DMS79 (cell line): Measurements from ENCODE around the gene CCR6.
"Not testable (repeated sequence)": the region's sequence is repeated elsewhere in the genome, so short reads cannot be mapped to it uniquely, and the experiment has no call there.

Experiments used
- DNase-seq: peaks from one replicate; lab custom pipeline; 2025; lab: John Stamatoyannopoulos, UW

The CCR6 gene

DNA sequence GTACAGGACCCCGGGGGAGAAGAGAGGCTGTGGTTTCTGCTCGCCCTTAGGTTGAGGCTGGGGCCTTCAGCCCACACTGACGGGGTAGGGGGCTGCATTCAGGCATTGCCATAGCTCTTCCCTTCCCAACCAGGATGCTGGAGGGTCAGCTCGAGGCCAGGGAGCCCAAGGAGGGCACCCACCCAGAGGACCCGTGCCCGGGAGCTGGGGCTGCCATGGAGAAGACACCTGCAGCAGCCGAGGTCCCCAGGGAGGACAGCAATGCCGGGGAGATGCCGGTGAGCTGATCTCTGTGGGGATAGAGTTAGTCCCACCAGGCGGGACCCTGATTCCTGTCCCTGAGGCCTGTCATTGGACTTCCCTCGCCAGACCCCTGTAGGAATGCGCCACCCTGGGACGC lies 49.1 kb downstream of the CCR6 start:
- not testable (repeated sequence) for DNase-seq

DNA sequence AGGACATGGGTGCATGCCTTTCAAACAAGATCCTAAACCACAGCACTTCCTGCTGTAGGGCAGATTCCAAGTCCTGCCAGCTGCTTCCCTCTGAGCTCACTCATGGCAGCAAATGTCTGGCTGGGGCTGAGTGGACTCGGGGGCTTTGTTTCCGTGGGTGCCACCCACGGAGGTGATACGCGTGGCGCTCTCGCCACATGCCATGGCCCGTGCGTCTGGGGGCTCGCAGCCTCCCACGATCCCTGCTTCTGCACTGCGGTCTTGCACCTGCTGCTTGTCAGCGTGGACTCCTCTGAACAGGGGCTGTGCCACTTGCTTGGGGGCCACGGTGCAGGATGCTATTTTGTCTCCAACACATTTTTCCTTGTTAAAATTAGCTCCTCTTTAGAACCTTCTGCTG lies 54.4 kb downstream of the CCR6 start:
- DNase-seq, result not testable (repeated sequence)

DNA sequence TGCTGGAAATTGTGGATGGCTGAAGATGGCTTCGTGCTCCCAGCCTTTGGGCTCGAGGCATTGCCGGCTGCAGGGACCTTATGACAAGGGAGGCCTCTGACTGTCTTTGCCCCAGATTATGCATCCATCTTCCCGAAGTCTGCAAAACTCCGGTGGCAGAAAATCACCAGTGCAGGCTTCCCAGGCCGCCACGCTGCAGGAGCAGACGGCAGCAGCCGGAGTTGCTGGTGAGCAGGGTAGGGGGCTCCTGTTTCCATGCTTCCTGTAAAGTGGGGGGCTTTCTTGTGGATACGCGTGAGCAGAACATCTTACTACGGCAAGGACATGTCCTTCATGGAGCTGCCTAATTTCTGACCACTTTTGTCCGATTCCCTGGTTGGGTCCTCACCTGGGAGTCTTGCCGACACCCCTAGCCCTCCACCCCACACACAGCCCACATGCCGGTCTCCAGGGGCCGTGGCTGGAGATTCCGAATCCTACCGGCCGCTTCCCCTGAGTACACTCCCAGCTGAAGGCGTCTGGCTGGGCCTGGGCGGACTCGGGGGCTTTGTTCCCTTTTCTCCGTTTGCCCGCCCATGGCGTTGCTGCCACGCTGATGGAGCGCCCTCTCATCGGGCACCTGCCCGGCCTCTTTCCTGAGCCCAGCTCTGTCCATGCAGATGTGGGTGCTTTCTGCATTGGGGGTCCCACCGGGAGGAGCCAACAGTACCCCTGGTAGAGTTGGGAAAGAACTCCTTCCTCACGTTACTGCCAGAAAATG lies 56.2 kb downstream of the CCR6 start:
- not testable (repeated sequence) for DNase-seq

DNA sequence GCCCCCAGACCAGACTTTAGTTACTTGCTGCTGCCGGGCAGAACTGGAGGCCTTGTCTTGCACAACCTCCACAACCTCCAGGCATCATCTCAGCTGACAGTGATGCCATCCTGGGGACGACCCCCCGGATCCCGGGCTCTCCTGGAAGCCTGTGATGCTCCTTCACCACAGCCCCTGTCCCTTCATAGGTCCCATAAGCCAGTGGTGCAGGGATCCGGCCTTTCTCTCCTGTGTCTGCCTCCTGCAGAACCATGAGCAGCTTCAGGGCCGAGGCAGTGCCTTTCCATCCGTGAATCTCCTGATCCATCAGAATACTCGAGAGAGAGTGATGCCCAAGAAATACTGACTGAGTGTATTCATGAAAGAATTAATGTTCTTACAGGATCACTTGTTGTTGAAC lies 57.2 kb downstream of the CCR6 start:
- DNase-seq, result not testable (repeated sequence)

DNA sequence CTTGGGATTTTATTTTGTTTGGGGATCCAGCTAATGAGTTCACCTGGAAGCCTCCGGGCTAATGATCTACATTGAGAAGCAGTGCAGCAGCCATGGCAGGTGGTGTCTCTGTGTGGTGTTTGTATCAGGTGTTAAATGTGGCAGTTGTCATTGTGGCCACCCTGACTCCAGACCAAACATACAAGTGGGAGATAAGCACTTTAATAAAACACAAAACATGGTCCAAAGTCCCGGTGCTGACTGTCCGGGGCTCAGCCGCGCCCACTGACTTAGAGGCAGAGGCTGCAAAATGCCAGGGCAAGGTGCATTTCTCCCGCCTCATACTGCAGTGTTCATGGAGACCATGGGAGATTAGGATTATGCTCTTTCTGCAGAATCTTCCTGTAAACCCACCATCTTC lies 58.5 kb downstream of the CCR6 start:
- DNase-seq, result not testable (repeated sequence)

DNA sequence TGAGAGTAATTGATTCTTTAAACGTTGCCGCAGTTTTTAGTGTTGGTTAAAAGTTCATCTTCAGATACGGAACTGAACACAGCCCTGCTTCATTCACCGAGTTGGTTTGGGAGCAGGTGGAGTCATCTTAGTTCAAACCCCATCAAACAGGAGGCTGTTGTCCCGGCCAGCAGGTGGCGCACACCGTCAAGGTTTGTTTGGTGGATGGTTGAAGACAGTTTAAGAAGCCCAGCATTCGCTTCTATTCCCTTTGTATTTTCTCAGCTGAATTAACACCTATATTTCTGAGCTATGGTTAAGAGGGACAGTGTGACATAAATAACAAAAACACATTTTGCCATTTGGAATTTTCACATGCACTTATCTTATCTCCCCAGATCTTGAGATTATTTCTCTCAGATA lies 60.0 kb downstream of the CCR6 start:
- not testable (repeated sequence) for DNase-seq

DNA sequence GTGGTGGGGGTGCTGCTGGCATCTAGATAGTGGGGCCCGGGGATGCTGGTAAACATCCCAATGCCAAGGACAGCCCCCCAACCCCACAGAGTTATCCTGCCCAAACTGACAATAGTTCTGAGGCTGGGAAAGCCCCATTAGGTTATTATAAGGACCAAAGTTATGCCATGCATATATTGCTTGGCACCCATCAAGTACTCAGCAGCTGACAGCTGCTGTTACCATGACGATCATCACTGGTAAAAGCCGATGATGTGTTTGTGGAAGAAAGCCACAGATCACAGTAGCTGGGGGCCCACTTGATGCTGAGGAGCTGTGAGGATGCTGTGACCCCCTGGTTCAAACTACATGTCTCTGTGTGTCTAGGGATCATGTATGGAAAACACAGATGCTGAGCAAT lies 62.2 kb downstream of the CCR6 start:
- not testable (repeated sequence) for DNase-seq

DNA sequence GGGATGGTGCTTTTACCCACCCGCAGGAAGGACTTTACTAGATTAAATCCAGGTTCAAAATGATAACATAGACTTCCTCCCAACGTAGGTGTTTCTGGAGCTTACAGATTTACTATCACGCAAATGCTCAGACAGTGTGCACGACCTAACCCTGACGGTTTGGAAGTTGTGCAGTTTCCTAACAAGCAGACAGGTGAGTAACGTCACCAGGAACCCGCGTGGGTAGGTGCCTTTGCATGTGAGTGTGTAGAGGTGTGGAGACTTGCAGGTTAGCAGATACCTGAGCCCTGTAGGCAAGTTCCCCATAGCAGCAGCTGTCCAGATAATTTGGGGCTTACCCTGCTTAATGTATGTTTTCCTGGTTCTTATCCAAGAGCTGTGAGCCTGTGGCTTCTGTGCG lies 64.4 kb downstream of the CCR6 start:
- not testable (repeated sequence) for DNase-seq
